Common myeloid progenitor, CD34-positive (primary cell): ENCODE data around the gene SP140.

ENCODE experiments used
- CTCF ChIA-PET: fragments of 350-600 bp; sonication (Branson Sonifier 250); formaldehyde crosslinking; loops from one replicate; lab custom pipeline; 2021; ENCODE audit warnings: antibody characterized with exemption; lab: Charles Lee
- POLR2A ChIA-PET: fragments of 350-600 bp; sonication (Branson Sonifier 250); formaldehyde crosslinking; loops from one replicate; lab custom pipeline; 2021; ENCODE audit warnings: antibody characterized with exemption; lab: Charles Lee
- DNase-seq, 3 donors: peaks; one replicate each; pipeline versions ENCODE4 v3.0.0 to v3.0.0-alpha.2; 2013
- H3K27ac ChIP-seq, 2 experiments: 1 replicate in 1 of 2; 2 replicates in 1 of 2; pipeline ENCODE4 v1.7.0; 2013; ENCODE audit warnings: inconsistent platforms in 2 of 2, low read length in 2 of 2, mild to moderate bottlenecking in 2 of 2, low read depth in 1 of 2, moderate library complexity in 1 of 2; ENCODE audit not compliant: severe bottlenecking in 2 of 2, insufficient read depth in 1 of 2, poor library complexity in 1 of 2
- H3K27me3 ChIP-seq, 5 experiments: replicated peaks in 2 of 5; 1 replicate in 3 of 5; 2 replicates in 2 of 5; pipeline versions ENCODE4 v1.6.1 to v1.7.0; 2013; ENCODE audit warnings: low read length in 4 of 5, mild to moderate bottlenecking in 2 of 5, moderate library complexity in 2 of 5, inconsistent platforms in 1 of 5; ENCODE audit not compliant: insufficient read depth in 5 of 5, control insufficient read depth in 4 of 5
- H3K36me3 ChIP-seq, 4 experiments: 1 replicate in 2 of 4; 2 replicates in 2 of 4; pipeline versions ENCODE4 v1.6.1 to v1.7.0; 2013; ENCODE audit warnings: low read length in 3 of 4, control low read depth in 1 of 4, mild to moderate bottlenecking in 1 of 4; ENCODE audit not compliant: control insufficient read depth in 4 of 4, insufficient read depth in 4 of 4
- H3K4me1 ChIP-seq, 4 experiments: 1 replicate in 3 of 4; 2 replicates in 1 of 4; pipeline versions ENCODE4 v1.6.1 to v1.7.1; 2013; ENCODE audit warnings: low read length in 3 of 4, mild to moderate bottlenecking in 3 of 4, control low read depth in 1 of 4, inconsistent platforms in 1 of 4, moderate library complexity in 1 of 4; ENCODE audit not compliant: control insufficient read depth in 4 of 4, insufficient read depth in 4 of 4; ENCODE audit errors: control extremely low read depth in 1 of 4
- H3K4me3 ChIP-seq, 7 experiments: 1 replicate in 4 of 7; 2 replicates in 3 of 7; pipeline versions ENCODE4 v1.5.1 to v1.7.0; 2013; ENCODE audit warnings: mild to moderate bottlenecking in 7 of 7, low read length in 6 of 7, moderate library complexity in 6 of 7, inconsistent platforms in 2 of 7, low read depth in 2 of 7, control low read depth in 1 of 7; ENCODE audit not compliant: insufficient read depth in 4 of 7, control insufficient read depth in 1 of 7; ENCODE audit errors: extremely low read depth in 1 of 7
- H3K9me3 ChIP-seq, 5 experiments: 1 replicate in 4 of 5; 2 replicates in 1 of 5; pipeline versions ENCODE4 v1.6.1 to v1.7.1; 2013; ENCODE audit warnings: low read length in 4 of 5, mild to moderate bottlenecking in 2 of 5, inconsistent platforms in 1 of 5, low read depth in 1 of 5, moderate library complexity in 1 of 5; ENCODE audit not compliant: control insufficient read depth in 4 of 5, insufficient read depth in 2 of 5; ENCODE audit errors: control extremely low read depth in 1 of 5
- WGBS: methylation state at CpG from one replicate; pipeline ENCODE4 v1.1.5; 2013; ENCODE audit not compliant: insufficient coverage; 5-methylcytosine and 5-hydroxymethylcytosine counted together

Gene SP140

GRCh38 chr2:230324503-230324902 lies 99.0 kb downstream of the SP140 start:
- WGBS: 100% methylated on average over 3 of the region's 5 CpGs
- ChIA-PET CTCF (no interaction called here), POLR2A (no interaction called here)
- peaks cover 0 to 4% (median 1%) of the 10 kb centered on the region in 4 experiments for H3K36me3 ChIP-seq
- no peak for DNase-seq
- peaks cover 0 to 13% (median 4%) of the 10 kb centered on the region in 5 experiments for H3K9me3 ChIP-seq
- H3K4me1 ChIP-seq: peaks cover 13 to 34% (median 17%) of the 10 kb centered on the region in 4 experiments
- H3K27ac ChIP-seq: no peak overlapping the region
- no peaks in the 10 kb centered on the region for H3K27me3 ChIP-seq
- no peak overlapping the region for H3K4me3 ChIP-seq

- peaks cover 0 to 13% (median 4%) of the 10 kb centered on the region in 5 experiments for H3K9me3 ChIP-seq
- H3K27ac ChIP-seq: no peak overlapping the region
- H3K36me3 ChIP-seq: peaks cover 0 to 6% (median 2%) of the 10 kb centered on the region in 4 experiments
- peak overlapping the region in 1 of 7 experiments; percentile 82 for H3K4me3 ChIP-seq
- H3K27me3 ChIP-seq: no peaks in the 10 kb centered on the region
- H3K4me1 ChIP-seq: peaks cover 13 to 33% (median 16%) of the 10 kb centered on the region in 4 experiments
- ChIA-PET CTCF (no interaction called here), POLR2A (no interaction called here)
- DNase-seq: no peak
- WGBS: 95% methylated on average over 6 of the region's 9 CpGs
Measured at GRCh38 chr2:230325316-230326243, 100.0 kb downstream of the SP140 start.

- DNase-seq: peak; percentile 83 to 92 (median 86)
- H3K27ac ChIP-seq: peak within 1 kb of the TSS; percentile 76 to 92
- H3K4me3 ChIP-seq: peak within 1 kb of the TSS; percentile 42 to 96 (median 78)
- H3K9me3 ChIP-seq: peaks cover 0 to 13% (median 4%) of the 10 kb centered on the region in 5 experiments
- H3K27me3 ChIP-seq: no peaks in the 10 kb centered on the region
- CTCF ChIA-PET: interaction anchor here (1.5 kb wide), 1 partner anchor 8 kb away, joined by 5 read pairs; no protein-coding TSS in a partner anchor
- H3K4me1 ChIP-seq: peaks cover 13 to 33% (median 16%) of the 10 kb centered on the region in 4 experiments
- POLR2A ChIA-PET: interaction anchor here (0.9 to 1.3 kb wide), 2 partner anchors 10 to 89 kb away, joined by 3 read pairs; partner anchors contain the start of gene SP100
- WGBS: 1% methylated on average over 11 of the region's 11 CpGs
- H3K36me3 ChIP-seq: peaks cover 0 to 9% (median 2%) of the 10 kb centered on the region in 4 experiments
Measured at GRCh38 chr2:230326453-230327417, 101.2 kb downstream of the SP140 start, which contains the start of gene SP140L. SP140L (plus strand) TSS chr2:230327193; CDS start chr2:230327270, 77 bp downstream.

- Histone ChIP-seq H3K4me3 (peak overlapping the region in 6 of 7 experiments; percentile 56 to 96 (median 80)), H3K27me3 (no peaks in the 10 kb centered on the region), H3K36me3 (peaks cover 3 to 9% (median 6%) of the 10 kb centered on the region in 4 experiments), H3K9me3 (peaks cover 0 to 10% (median 4%) of the 10 kb centered on the region in 5 experiments), H3K27ac (peak overlapping the region; percentile 76 to 92), H3K4me1 (peaks cover 13 to 33% (median 16%) of the 10 kb centered on the region in 4 experiments)
- CTCF ChIA-PET: interaction anchor here (0.8 to 1.5 kb wide), 2 partner anchors 9 to 405 kb away, joined by 3 to 5 read pairs; partner anchors contain the start of gene FBXO36
- peak in 2 of 3 donors; percentile 51 to 63 for DNase-seq
- POLR2A ChIA-PET: interaction anchor here (0.9 to 1.3 kb wide), 2 partner anchors 10 to 88 kb away, joined by 3 read pairs; partner anchors contain the start of gene SP100
- 89% methylated on average over 3 of the region's 5 CpGs for WGBS
Measured at GRCh38 chr2:230327418-230328154, 102.0 kb downstream of the SP140 start.

GRCh38 chr2:230328155-230328458 lies 102.6 kb downstream of the SP140 start:
- peaks cover 0 to 6% (median 0%) of the 10 kb centered on the region in 5 experiments for H3K9me3 ChIP-seq
- peaks cover 13 to 33% (median 16%) of the 10 kb centered on the region in 4 experiments for H3K4me1 ChIP-seq
- no peak overlapping the region for H3K27ac ChIP-seq
- peaks cover 3 to 9% (median 6%) of the 10 kb centered on the region in 4 experiments for H3K36me3 ChIP-seq
- H3K4me3 ChIP-seq: peak overlapping the region in 4 of 7 experiments; percentile 75 to 96 (median 80)
- H3K27me3 ChIP-seq: no peaks in the 10 kb centered on the region
- no peak for DNase-seq
- CTCF ChIA-PET: interaction anchor here (0.8 to 1.5 kb wide), 2 partner anchors 10 to 406 kb away, joined by 3 to 5 read pairs; partner anchors contain the start of gene FBXO36
- POLR2A ChIA-PET: no interaction called here
- WGBS: 100% methylated on average over 1 of the region's 8 CpGs
